HG03045 (cell line): ENCODE measurements around the gene CD160.
"Not testable (repeated sequence)": the region's sequence is repeated elsewhere in the genome, so short reads cannot be mapped to it uniquely, and the experiment has no call there.

Source experiments
- ATAC-seq: cut with Tn5 transposase; IDR thresholded peaks from one replicate; pipeline ENCODE4 v1.9.1; 2021; ENCODE audit warnings: mild to moderate bottlenecking, moderate library complexity; ENCODE audit not compliant: unreplicated experiment

Gene CD160

GRCh38 chr1:145719230-145720079, at the start of gene CD160:
CD160 (plus strand) TSS chr1:145719499; CDS start chr1:145728328, 8,829 bp downstream.
- ATAC-seq = no peak

- ATAC-seq = not testable (repeated sequence)
Observed at GRCh38 chr1:145670995-145671745, 48.1 kb upstream of the CD160 start.

GRCh38 chr1:145673217-145673616, 46.1 kb upstream of the CD160 start:
- not testable (repeated sequence) for ATAC-seq

- ATAC-seq = not testable (repeated sequence)
Observed at GRCh38 chr1:145684858-145685257, 34.4 kb upstream of the CD160 start.

GRCh38 chr1:145686078-145686477, 33.2 kb upstream of the CD160 start:
- not testable (repeated sequence) for ATAC-seq

GRCh38 chr1:145688328-145688727, 31.0 kb upstream of the CD160 start:
- no peak for ATAC-seq

GRCh38 chr1:145688924-145689323, 30.4 kb upstream of the CD160 start:
- no peak for ATAC-seq

GRCh38 chr1:145689922-145690321, 29.4 kb upstream of the CD160 start:
- ATAC-seq = no peak

- peak; percentile 67 for ATAC-seq
Observed at GRCh38 chr1:145690587-145691558, 28.4 kb upstream of the CD160 start.

- no peak for ATAC-seq
Observed at GRCh38 chr1:145692785-145693443, 26.4 kb upstream of the CD160 start.

GRCh38 chr1:145695821-145696629, 23.3 kb upstream of the CD160 start:
- no peak for ATAC-seq

GRCh38 chr1:145696630-145696960, 22.7 kb upstream of the CD160 start:
- no peak for ATAC-seq

GRCh38 chr1:145701306-145701862, 17.9 kb upstream of the CD160 start:
- ATAC-seq = no peak

- no peak for ATAC-seq
Observed at GRCh38 chr1:145702052-145702451, 17.2 kb upstream of the CD160 start.

GRCh38 chr1:145702826-145703225, 16.5 kb upstream of the CD160 start:
- no peak for ATAC-seq

- ATAC-seq = no peak
Observed at GRCh38 chr1:145705622-145706021, 13.7 kb upstream of the CD160 start.

- ATAC-seq = no peak
Observed at GRCh38 chr1:145706086-145706664, 13.1 kb upstream of the CD160 start.

GRCh38 chr1:145707183-145707867, 12.0 kb upstream of the CD160 start, which contains the start of gene PDZK1:
PDZK1 (minus strand) TSS chr1:145707368; CDS start chr1:145688021, 19,347 bp downstream.
- ATAC-seq = no peak
